ENCODE data around the gene NUTM2F. TPM values are rescaled to one million over a fixed set of nuclear protein-coding genes. Genes with fewer than 3 reads are reported as not detected.

NUTM2F gene
- total and polyA plus RNA-seq, 9 of the 15 experiments (the other 6 are each of a cell fraction or from before 2014, with no cell fraction given), result 0.04 TPM; not detected in 8

DNA sequence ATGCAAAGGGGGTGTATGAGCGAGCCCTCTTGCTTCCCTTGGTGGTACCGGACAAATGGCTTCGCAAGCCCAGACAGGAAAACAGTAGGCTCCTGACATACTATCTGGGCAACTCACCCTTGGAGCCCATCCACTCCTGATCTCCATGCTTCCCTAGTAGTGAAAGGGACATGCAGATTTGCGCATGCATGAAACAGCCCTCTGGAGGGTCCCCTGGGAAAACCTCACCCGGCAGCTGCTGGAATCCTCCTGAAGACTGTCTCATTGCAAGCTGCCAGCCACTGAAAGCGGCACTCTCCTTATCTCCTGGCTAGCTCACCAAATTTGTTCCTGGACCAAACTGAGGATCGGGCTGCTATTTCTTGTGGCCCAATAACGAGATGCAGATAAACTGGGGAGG is 59.2 kb downstream of the NUTM2F start (continued):
- no peak for TF ChIP-seq RBM15 (IDR thresholded peaks at IDR 0.05; ENCODE audit: insufficient read depth, low read length)
- TF ChIP-seq ZBTB8A (IDR thresholded peaks at IDR 0.05; ENCODE audit: partially characterized antibody), result no peak
- TF ChIP-seq ID3 (CRISPR knock-in tag; IDR thresholded peaks at IDR 0.05), result no peak
- no peak for TF ChIP-seq ID3 (tag; IDR thresholded peaks at IDR 0.05)
- TF ChIP-seq ZNF24 (IDR thresholded peaks at IDR 0.05), result no peak
- TF ChIP-seq JUNB (CRISPR knock-in tag; conservative IDR thresholded peaks at IDR 0.05), result no peak

Other genes starting within 250 kb of the NUTM2F start
- 4.9 and 5.3 TPM in 2 replicates for gene PTPDC1, start 244.2 kb downstream of the NUTM2F start, total RNA-seq (2014; rRNA removed)
- 8.1 and 8.2 TPM in 2 replicates for gene PTPDC1, start 244.2 kb downstream of the NUTM2F start, total RNA-seq (2014; rRNA removed; fragmentation: Illumina TruSeq; extraction: Trizol)
- gene PTPDC1, start 244.2 kb downstream of the NUTM2F start, total RNA-seq (2015; rRNA removed; fragmentation: Illumina TruSeq; extraction: Trizol), result 6.7 and 6.9 TPM in 2 replicates
- 5.5 and 5.7 TPM in 2 replicates for gene PTPDC1, start 244.2 kb downstream of the NUTM2F start, total RNA-seq (2021)
- 7.4 and 7.6 TPM in 2 replicates for gene PTPDC1, start 244.2 kb downstream of the NUTM2F start, polyA plus RNA-seq (2011; rRNA removed)
- gene PTPDC1, start 244.2 kb downstream of the NUTM2F start, polyA plus RNA-seq (2014; fragmentation: Illumina TruSeq; extraction: Trizol), result 5.0 and 5.5 TPM in 2 replicates
- 1 to 10 TPM; 1.1 to 1.9 TPM for gene PTPDC1, start 244.2 kb downstream of the NUTM2F start, polyA plus RNA-seq (2014; fragmentation: Nextera tagmentation; extraction: Ambion mirVana)
- gene PTPDC1, start 244.2 kb downstream of the NUTM2F start, polyA plus RNA-seq (2014; rRNA removed), result 5.7 and 6.5 TPM in 2 replicates
- 3.6 and 4.2 TPM in 2 replicates for gene ZNF169, start 69.3 kb downstream of the NUTM2F start, total RNA-seq (2014; rRNA removed)
- 5.3 and 6.2 TPM in 2 replicates for gene ZNF169, start 69.3 kb downstream of the NUTM2F start, total RNA-seq (2014; rRNA removed; fragmentation: Illumina TruSeq; extraction: Trizol)
- 4.4 and 6.4 TPM in 2 replicates for gene ZNF169, start 69.3 kb downstream of the NUTM2F start, total RNA-seq (2015; rRNA removed; fragmentation: Illumina TruSeq; extraction: Trizol)
- gene ZNF169, start 69.3 kb downstream of the NUTM2F start, total RNA-seq (2021), result 5.6 and 5.9 TPM in 2 replicates
- gene ZNF169, start 69.3 kb downstream of the NUTM2F start, polyA plus RNA-seq (2011; rRNA removed), result 16.2 and 22.1 TPM in 2 replicates
- 7.9 and 10.0 TPM in 2 replicates for gene ZNF169, start 69.3 kb downstream of the NUTM2F start, polyA plus RNA-seq (2014; fragmentation: Illumina TruSeq; extraction: Trizol)
- gene ZNF169, start 69.3 kb downstream of the NUTM2F start, polyA plus RNA-seq (2014; fragmentation: Nextera tagmentation; extraction: Ambion mirVana), result 1 to 10 TPM; 2.0 to 4.2 TPM
- gene ZNF169, start 69.3 kb downstream of the NUTM2F start, polyA plus RNA-seq (2014; rRNA removed), result 13.3 and 13.9 TPM in 2 replicates
- not detected in 2 replicates for gene PCAT7, start 226.4 kb upstream of the NUTM2F start, total RNA-seq (2014; rRNA removed)
- gene PCAT7, start 226.4 kb upstream of the NUTM2F start, total RNA-seq (2014; rRNA removed; fragmentation: Illumina TruSeq; extraction: Trizol), result not detected in 2 replicates
- gene PCAT7, start 226.4 kb upstream of the NUTM2F start, total RNA-seq (2015; rRNA removed; fragmentation: Illumina TruSeq; extraction: Trizol), result not detected in 2 replicates
- 0.09 TPM in 1 of 2 replicates, not detected in the other for gene PCAT7, start 226.4 kb upstream of the NUTM2F start, total RNA-seq (2021)
- not detected in 2 replicates for gene PCAT7, start 226.4 kb upstream of the NUTM2F start, polyA plus RNA-seq (2011; rRNA removed)
- 0.13 TPM in 1 of 2 replicates, not detected in the other for gene PCAT7, start 226.4 kb upstream of the NUTM2F start, polyA plus RNA-seq (2014; fragmentation: Illumina TruSeq; extraction: Trizol)
- gene PCAT7, start 226.4 kb upstream of the NUTM2F start, polyA plus RNA-seq (2014; fragmentation: Nextera tagmentation; extraction: Ambion mirVana), result not detected
- not detected in 2 replicates for gene PCAT7, start 226.4 kb upstream of the NUTM2F start, polyA plus RNA-seq (2014; rRNA removed)